ENCODE data around the gene GRK5.

Gene GRK5

GRCh38 chr10:119190954-119191785 is 16.2 kb upstream of the GRK5 start:
- no peaks in the 10 kb centered on the region for H3K79me1 ChIP-seq (ENCODE audit: low read depth, low read length)
- no peak for DNase-seq (ENCODE audit: low spot score)
- peaks cover 0 to 10% (median 0%) of the 10 kb centered on the region in 3 experiments for H3K27me3 ChIP-seq (ENCODE audit: control insufficient read depth in 3 of 3, insufficient read depth in 3 of 3, low read depth in 1 of 3, low read length in 3 of 3)
- no peak overlapping the region for H2AFZ ChIP-seq (ENCODE audit: low read length)
- H3K4me2 ChIP-seq (ENCODE audit: insufficient read depth, low read length, poor library complexity, severe bottlenecking), result no peak overlapping the region
- H3K4me3 ChIP-seq (ENCODE audit: low read length in 2 of 2), result no peak overlapping the region
- H3K4ac ChIP-seq (ENCODE audit: low read length), result no peak overlapping the region
- no peak overlapping the region for H3K18ac ChIP-seq (ENCODE audit: low read length)
- no peak overlapping the region for H2AK5ac ChIP-seq (ENCODE audit: low read depth, low read length)
- WGBS, 2 donors (ENCODE audit: extremely low coverage in 2 of 2, insufficient read length in 2 of 2, insufficient replicate concordance in 1 of 2), result no CpG with 5 or more reads among the region's 5 CpGs
- no peaks in the 10 kb centered on the region for H3K36me3 ChIP-seq (replicated peaks in 1 of 2; ENCODE audit: control insufficient read depth in 2 of 2, insufficient read depth in 2 of 2, low read length in 2 of 2)
- H3K9ac ChIP-seq (ENCODE audit: low read depth, low read length, poor library complexity), result no peak overlapping the region
- H3K23ac ChIP-seq (ENCODE audit: low read depth, low read length, poor library complexity), result no peak overlapping the region
- no peak overlapping the region for H2BK12ac ChIP-seq (ENCODE audit: low read length)
- H3K14ac ChIP-seq (ENCODE audit: low read length), result no peak overlapping the region
- H2BK5ac ChIP-seq (ENCODE audit: low read length), result no peak overlapping the region
- no peak overlapping the region for H2BK15ac ChIP-seq (ENCODE audit: low read length)
- no peaks in the 10 kb centered on the region for H3K9me3 ChIP-seq (replicated peaks in 1 of 2; ENCODE audit: control insufficient read depth in 2 of 2, insufficient read depth in 1 of 2, low read depth in 1 of 2, low read length in 2 of 2)
- H3K27ac ChIP-seq (replicated peaks; ENCODE audit: low read length), result no peak overlapping the region
- no peak overlapping the region for H4K8ac ChIP-seq (ENCODE audit: low read depth, low read length)
- H2BK120ac ChIP-seq (ENCODE audit: low read depth, low read length), result no peak overlapping the region
- no peak overlapping the region for H4K91ac ChIP-seq (ENCODE audit: low read depth, low read length, poor library complexity)
- H3K4me1 ChIP-seq (ENCODE audit: control insufficient read depth in 2 of 2, insufficient read depth in 1 of 2, low read depth in 1 of 2, low read length in 2 of 2), result peaks cover 0 to 4% of the 10 kb centered on the region in 2 donors

GRCh38 chr10:119191881-119192280 is 15.5 kb upstream of the GRK5 start:
- Histone ChIP-seq H2AK5ac (ENCODE audit: low read depth, low read length) (no peak overlapping the region), H3K4me1 (ENCODE audit: control insufficient read depth in 2 of 2, insufficient read depth in 1 of 2, low read depth in 1 of 2, low read length in 2 of 2) (peaks cover 0 to 4% of the 10 kb centered on the region in 2 donors), H3K27ac (replicated peaks; ENCODE audit: low read length) (no peak overlapping the region), H4K8ac (ENCODE audit: low read depth, low read length) (no peak overlapping the region), H3K36me3 (replicated peaks in 1 of 2; ENCODE audit: control insufficient read depth in 2 of 2, insufficient read depth in 2 of 2, low read length in 2 of 2) (no peaks in the 10 kb centered on the region), H3K4me3 (ENCODE audit: low read length in 2 of 2) (no peak overlapping the region), H3K9me3 (replicated peaks in 1 of 2; ENCODE audit: control insufficient read depth in 2 of 2, insufficient read depth in 1 of 2, low read depth in 1 of 2, low read length in 2 of 2) (no peaks in the 10 kb centered on the region), H3K4me2 (ENCODE audit: insufficient read depth, low read length, poor library complexity, severe bottlenecking) (no peak overlapping the region), H3K79me1 (ENCODE audit: low read depth, low read length) (no peaks in the 10 kb centered on the region), H3K14ac (ENCODE audit: low read length) (no peak overlapping the region), H2BK15ac (ENCODE audit: low read length) (no peak overlapping the region), H2AFZ (ENCODE audit: low read length) (no peak overlapping the region), H2BK12ac (ENCODE audit: low read length) (no peak overlapping the region), H3K4ac (ENCODE audit: low read length) (no peak overlapping the region), H2BK120ac (ENCODE audit: low read depth, low read length) (no peak overlapping the region), H2BK5ac (ENCODE audit: low read length) (no peak overlapping the region), H3K9ac (ENCODE audit: low read depth, low read length, poor library complexity) (no peak overlapping the region), H3K18ac (ENCODE audit: low read length) (no peak overlapping the region), H3K23ac (ENCODE audit: low read depth, low read length, poor library complexity) (no peak overlapping the region), H3K27me3 (ENCODE audit: control insufficient read depth in 3 of 3, insufficient read depth in 3 of 3, low read depth in 1 of 3, low read length in 3 of 3) (peaks cover 0 to 10% (median 0%) of the 10 kb centered on the region in 3 experiments), H4K91ac (ENCODE audit: low read depth, low read length, poor library complexity) (no peak overlapping the region)
- DNase-seq (ENCODE audit: low spot score), result no peak
- WGBS, 2 donors (ENCODE audit: extremely low coverage in 2 of 2, insufficient read length in 2 of 2, insufficient replicate concordance in 1 of 2), result no CpG with 5 or more reads among the region's 4 CpGs

GRCh38 chr10:119197921-119198320 is 9.4 kb upstream of the GRK5 start:
- DNase-seq (ENCODE audit: low spot score), result no peak
- no peak overlapping the region for H3K18ac ChIP-seq (ENCODE audit: low read length)
- no peak overlapping the region for H4K91ac ChIP-seq (ENCODE audit: low read depth, low read length, poor library complexity)
- no peak overlapping the region for H3K14ac ChIP-seq (ENCODE audit: low read length)
- no peak overlapping the region for H3K4me3 ChIP-seq (ENCODE audit: low read length in 2 of 2)
- no peak overlapping the region for H2BK15ac ChIP-seq (ENCODE audit: low read length)
- H3K27me3 ChIP-seq (ENCODE audit: control insufficient read depth in 3 of 3, insufficient read depth in 3 of 3, low read depth in 1 of 3, low read length in 3 of 3), result peaks cover 0 to 13% (median 0%) of the 10 kb centered on the region in 3 experiments
- H2BK120ac ChIP-seq (ENCODE audit: low read depth, low read length), result no peak overlapping the region
- no CpG with 5 or more reads among the region's 4 CpGs for WGBS, 2 donors (ENCODE audit: extremely low coverage in 2 of 2, insufficient read length in 2 of 2, insufficient replicate concordance in 1 of 2)
- H2AK5ac ChIP-seq (ENCODE audit: low read depth, low read length), result no peak overlapping the region
- no peak overlapping the region for H3K9ac ChIP-seq (ENCODE audit: low read depth, low read length, poor library complexity)
- H2BK12ac ChIP-seq (ENCODE audit: low read length), result no peak overlapping the region
- no peak overlapping the region for H3K4ac ChIP-seq (ENCODE audit: low read length)
- H2BK5ac ChIP-seq (ENCODE audit: low read length), result no peak overlapping the region
- H3K36me3 ChIP-seq (replicated peaks in 1 of 2; ENCODE audit: control insufficient read depth in 2 of 2, insufficient read depth in 2 of 2, low read length in 2 of 2), result no peaks in the 10 kb centered on the region
- H3K9me3 ChIP-seq (replicated peaks in 1 of 2; ENCODE audit: control insufficient read depth in 2 of 2, insufficient read depth in 1 of 2, low read depth in 1 of 2, low read length in 2 of 2), result no peaks in the 10 kb centered on the region
- H3K23ac ChIP-seq (ENCODE audit: low read depth, low read length, poor library complexity), result no peak overlapping the region
- H3K79me1 ChIP-seq (ENCODE audit: low read depth, low read length), result no peaks in the 10 kb centered on the region
- H3K27ac ChIP-seq (replicated peaks; ENCODE audit: low read length), result no peak overlapping the region
- H3K4me1 ChIP-seq (ENCODE audit: control insufficient read depth in 2 of 2, insufficient read depth in 1 of 2, low read depth in 1 of 2, low read length in 2 of 2), result peaks cover 3 to 7% of the 10 kb centered on the region in 2 donors
- no peak overlapping the region for H3K4me2 ChIP-seq (ENCODE audit: insufficient read depth, low read length, poor library complexity, severe bottlenecking)
- no peak overlapping the region for H4K8ac ChIP-seq (ENCODE audit: low read depth, low read length)
- H2AFZ ChIP-seq (ENCODE audit: low read length), result no peak overlapping the region

- no peak overlapping the region for H3K4me3 ChIP-seq (ENCODE audit: low read length in 2 of 2)
- no peak overlapping the region for H3K18ac ChIP-seq (ENCODE audit: low read length)
- H3K23ac ChIP-seq (ENCODE audit: low read depth, low read length, poor library complexity), result no peak overlapping the region
- no peak overlapping the region for H3K14ac ChIP-seq (ENCODE audit: low read length)
- H3K4me2 ChIP-seq (ENCODE audit: insufficient read depth, low read length, poor library complexity, severe bottlenecking), result no peak overlapping the region
- no peaks in the 10 kb centered on the region for H3K9me3 ChIP-seq (replicated peaks in 1 of 2; ENCODE audit: control insufficient read depth in 2 of 2, insufficient read depth in 1 of 2, low read depth in 1 of 2, low read length in 2 of 2)
- no peak overlapping the region for H2BK12ac ChIP-seq (ENCODE audit: low read length)
- DNase-seq (ENCODE audit: low spot score), result no peak
- H3K27ac ChIP-seq (replicated peaks; ENCODE audit: low read length), result no peak overlapping the region
- no peak overlapping the region for H4K8ac ChIP-seq (ENCODE audit: low read depth, low read length)
- no peaks in the 10 kb centered on the region for H3K36me3 ChIP-seq (replicated peaks in 1 of 2; ENCODE audit: control insufficient read depth in 2 of 2, insufficient read depth in 2 of 2, low read length in 2 of 2)
- H3K9ac ChIP-seq (ENCODE audit: low read depth, low read length, poor library complexity), result no peak overlapping the region
- no peak overlapping the region for H2AK5ac ChIP-seq (ENCODE audit: low read depth, low read length)
- H3K27me3 ChIP-seq (ENCODE audit: control insufficient read depth in 3 of 3, insufficient read depth in 3 of 3, low read depth in 1 of 3, low read length in 3 of 3), result peaks cover 0 to 10% (median 0%) of the 10 kb centered on the region in 3 experiments
- no peak overlapping the region for H2BK15ac ChIP-seq (ENCODE audit: low read length)
- no peak overlapping the region for H3K4ac ChIP-seq (ENCODE audit: low read length)
- no peak overlapping the region for H2BK120ac ChIP-seq (ENCODE audit: low read depth, low read length)
- H2AFZ ChIP-seq (ENCODE audit: low read length), result no peak overlapping the region
- H4K91ac ChIP-seq (ENCODE audit: low read depth, low read length, poor library complexity), result no peak overlapping the region
- H3K4me1 ChIP-seq (ENCODE audit: control insufficient read depth in 2 of 2, insufficient read depth in 1 of 2, low read depth in 1 of 2, low read length in 2 of 2), result peaks cover 8 to 10% of the 10 kb centered on the region in 2 donors
- no peak overlapping the region for H2BK5ac ChIP-seq (ENCODE audit: low read length)
- no CpG with 5 or more reads among the region's 7 CpGs for WGBS, 2 donors (ENCODE audit: extremely low coverage in 2 of 2, insufficient read length in 2 of 2, insufficient replicate concordance in 1 of 2)
- H3K79me1 ChIP-seq (ENCODE audit: low read depth, low read length), result no peaks in the 10 kb centered on the region
These were observed 8.9 kb upstream of the GRK5 start for GRCh38 chr10:119198438-119198837.
